Smooth muscle cell of the brain vasculature (primary cell): ENCODE measurements around the gene MMP8.
"Not testable (repeated sequence)": the region's sequence is repeated elsewhere in the genome, so short reads cannot be mapped to it uniquely, and the experiment has no call there.

Source experiments
- DNase-seq: peaks from one replicate; pipeline ENCODE4 v3.0.0-alpha.2; 2012; ENCODE audit warnings: low read depth, low spot score

MMP8 gene, protein sequence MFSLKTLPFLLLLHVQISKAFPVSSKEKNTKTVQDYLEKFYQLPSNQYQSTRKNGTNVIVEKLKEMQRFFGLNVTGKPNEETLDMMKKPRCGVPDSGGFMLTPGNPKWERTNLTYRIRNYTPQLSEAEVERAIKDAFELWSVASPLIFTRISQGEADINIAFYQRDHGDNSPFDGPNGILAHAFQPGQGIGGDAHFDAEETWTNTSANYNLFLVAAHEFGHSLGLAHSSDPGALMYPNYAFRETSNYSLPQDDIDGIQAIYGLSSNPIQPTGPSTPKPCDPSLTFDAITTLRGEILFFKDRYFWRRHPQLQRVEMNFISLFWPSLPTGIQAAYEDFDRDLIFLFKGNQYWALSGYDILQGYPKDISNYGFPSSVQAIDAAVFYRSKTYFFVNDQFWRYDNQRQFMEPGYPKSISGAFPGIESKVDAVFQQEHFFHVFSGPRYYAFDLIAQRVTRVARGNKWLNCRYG

DNA sequence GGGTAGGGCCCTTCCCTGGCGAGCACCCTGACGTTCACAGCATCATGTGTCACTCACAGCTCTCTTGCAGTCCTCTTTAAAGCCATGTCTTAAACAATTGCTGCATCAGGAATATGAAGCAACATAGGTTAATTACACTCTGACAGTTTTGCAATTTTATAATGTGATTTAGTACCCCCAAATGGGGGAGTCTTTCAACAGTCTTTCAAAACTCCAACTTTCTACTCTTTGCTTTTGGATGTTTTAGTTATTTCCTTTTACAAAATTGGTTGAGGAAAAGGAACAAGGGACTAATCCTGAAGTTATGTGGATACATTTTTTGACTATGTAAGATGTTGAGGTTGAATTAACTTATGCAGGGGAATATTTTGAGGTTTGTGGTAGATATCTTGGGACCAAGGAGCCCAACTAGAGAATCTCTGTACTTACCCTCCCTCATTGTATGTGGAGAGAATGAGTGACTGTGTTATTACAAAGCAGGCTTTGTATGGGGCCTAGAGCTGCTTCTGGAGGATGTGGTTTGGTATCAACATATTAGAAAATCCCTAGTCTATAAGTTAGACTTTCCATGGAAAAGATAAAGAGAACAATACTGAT lies at the start of gene MMP8:
Gene MMP8, minus strand, starts transcription at position 51 of the 597 bp plus-strand sequence. CDS start 99 bp downstream, outside the sequence.
- no peak for DNase-seq

DNA sequence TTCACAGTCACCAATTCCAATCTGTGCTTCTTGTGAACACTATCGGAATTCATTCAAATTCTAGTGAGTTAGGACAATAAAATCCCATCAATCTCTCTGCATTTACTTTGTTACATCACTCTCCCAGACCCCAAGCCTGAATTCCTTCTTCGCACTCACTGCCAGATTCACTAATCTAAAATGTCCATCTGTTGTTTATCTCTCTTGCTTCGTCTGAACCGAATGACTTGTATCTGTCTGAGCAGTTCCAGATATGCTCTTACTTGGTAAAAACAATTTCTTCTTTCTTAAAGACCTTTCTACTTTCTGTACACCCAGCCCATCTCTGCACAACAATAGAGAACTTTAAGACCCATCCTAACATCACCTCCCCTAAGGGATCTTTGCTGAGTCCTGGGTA lies 48.6 kb upstream of the MMP8 start:
- no peak for DNase-seq

DNA sequence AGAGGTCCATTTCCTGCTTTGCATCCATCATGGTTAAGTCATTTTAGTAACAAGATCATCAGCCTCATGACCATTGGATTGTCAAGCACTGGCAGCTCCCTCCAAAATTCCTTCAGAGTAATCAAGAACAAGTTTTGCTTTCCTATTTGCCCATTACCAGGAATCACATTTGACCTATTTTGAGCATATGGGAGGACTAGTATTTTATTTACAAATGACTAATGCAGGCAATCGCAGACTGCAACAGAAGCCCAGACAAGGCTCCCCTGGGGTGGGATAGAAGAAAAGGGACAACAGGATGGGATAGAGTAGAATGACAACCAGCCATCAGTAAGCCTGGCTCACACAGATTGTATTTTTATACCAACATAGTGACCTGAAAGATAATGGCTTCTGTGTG lies 46.6 kb upstream of the MMP8 start:
- DNase-seq, result no peak

DNA sequence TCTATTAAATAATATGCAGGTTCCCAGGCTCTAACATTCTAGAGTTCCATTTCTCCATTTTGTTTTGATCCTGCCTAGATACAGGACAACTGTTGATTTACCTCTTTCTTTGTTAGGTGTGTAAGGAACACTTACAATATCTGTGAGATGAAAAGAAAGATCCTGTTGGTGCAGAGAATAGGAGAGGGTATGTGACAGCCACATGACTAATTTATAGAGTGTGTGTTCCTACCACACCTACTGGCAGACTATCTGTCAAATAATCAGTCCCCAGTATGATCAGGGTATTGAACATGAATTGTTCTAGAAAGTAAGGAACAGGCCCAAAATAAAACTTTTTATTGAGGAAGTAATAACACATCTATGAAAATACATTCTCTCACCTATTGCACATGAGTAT lies 45.4 kb upstream of the MMP8 start:
- no peak for DNase-seq

DNA sequence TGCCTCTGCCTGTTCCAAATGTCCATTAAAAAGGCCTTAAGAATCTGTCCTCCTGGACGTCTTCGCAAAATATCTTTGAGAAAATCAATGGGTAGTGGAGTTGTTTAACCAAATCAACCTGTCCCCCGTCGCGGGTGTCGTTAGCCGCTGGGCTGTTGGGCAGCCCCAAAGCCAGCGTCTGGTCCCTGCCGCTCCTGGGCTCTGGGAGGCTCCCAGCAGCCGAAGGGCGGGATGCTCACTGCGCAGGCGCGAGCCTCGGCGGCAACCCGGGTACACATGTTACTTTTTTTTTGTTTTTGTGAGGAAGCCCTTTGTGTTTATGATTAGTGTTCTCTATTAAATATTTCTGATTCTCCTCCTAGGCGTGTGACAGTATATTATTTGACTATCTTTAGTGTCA lies 43.0 kb upstream of the MMP8 start:
- DNase-seq, result no peak

DNA sequence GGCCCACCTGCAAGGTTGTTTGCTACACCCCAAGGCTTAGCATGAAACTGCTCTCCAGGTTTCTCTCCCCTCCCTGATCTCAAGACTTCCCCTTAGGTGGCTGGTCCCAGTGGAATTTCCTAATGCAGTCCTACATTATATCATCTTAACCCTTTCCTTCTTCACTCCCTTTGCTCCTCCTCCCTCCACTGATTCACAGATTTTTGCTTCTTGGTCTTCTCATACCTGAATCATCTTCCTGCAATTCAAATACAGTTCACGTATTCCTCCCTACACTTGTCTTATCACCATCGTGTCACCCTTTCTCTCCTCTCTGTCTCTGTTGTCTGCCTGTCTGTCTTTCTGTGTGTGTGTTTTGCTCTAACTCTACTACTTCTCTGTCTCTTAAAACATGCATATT lies 38.7 kb upstream of the MMP8 start:
- DNase-seq, result no peak

DNA sequence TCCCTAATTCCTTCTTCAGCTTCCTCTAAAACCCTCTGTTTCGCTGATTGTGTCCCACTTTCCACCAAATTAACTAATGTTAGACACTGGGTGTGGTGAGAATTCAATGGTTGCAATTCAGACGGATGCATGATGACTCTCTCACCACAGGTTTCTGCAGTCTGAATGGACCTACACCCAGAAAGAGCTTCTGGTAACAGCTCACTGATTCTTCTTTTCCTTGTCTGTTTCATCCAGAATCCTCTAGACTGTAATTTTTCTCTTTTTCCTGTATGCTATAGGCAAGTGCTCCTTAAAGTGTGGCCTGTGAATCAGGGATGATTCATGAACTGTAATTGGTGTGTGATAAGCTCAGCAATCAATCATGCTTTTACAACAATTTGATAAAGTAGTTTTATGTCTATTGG lies 37.6 kb upstream of the MMP8 start:
- no peak for DNase-seq

DNA sequence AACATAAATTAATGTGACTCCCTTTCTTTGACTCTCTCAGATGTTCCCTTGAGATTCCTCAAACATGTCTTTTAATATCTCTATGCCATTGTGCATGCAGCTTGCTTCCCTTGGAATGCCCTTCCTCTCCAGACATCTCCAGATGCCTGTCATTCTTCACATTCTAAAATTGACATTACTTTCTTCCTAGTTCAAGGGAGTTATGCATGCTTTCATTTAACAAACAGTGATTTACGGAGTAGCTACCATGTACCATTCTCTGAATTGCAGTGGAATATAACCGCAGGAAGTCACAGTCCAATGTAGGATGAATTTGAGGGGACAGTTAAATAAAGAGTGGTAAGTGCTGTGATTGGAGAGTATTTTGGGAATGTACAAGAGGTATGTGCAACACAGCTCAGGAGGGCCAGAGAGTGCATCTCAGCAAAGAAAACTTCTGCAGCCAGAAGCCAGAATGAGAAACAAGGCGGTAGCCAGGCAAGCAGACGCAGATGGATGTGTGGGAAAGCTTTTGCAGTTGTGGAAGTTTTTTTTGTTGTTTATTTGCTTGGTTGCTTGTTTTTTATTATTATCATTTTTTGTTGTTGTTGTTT lies 37.0 kb upstream of the MMP8 start:
- no peak for DNase-seq

DNA sequence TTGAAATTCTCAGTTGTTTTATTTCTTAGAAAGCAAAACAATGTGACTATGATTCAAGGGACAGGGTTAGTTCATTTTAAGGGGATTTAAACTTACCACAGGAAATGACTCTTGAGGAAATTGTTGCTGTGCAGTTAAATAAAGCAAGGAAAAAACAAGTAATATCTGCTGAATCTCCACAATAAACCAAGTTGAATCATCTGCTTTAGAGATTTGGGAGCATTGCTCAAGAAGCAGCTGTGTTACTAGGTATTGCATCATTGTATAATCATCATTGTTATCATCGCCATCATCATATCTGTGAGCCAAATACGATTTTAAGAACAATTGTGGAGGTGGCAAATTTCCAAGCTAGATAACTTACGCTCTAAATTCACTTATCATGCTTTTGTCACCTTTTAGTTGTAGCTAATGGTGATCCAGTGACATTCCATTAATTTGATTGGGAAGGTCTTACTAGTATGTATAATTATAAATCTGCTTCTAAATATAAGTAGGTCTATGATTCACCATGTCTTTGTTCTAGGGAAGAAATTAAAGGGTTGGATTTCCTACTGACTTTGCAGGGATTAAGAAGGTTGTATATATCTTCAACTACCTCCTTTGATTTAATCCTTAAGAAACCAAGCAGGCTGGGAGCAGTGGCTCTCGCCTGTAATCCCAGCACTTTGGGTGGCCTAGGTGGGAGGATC lies 35.7 kb upstream of the MMP8 start:
- DNase-seq, result no peak

DNA sequence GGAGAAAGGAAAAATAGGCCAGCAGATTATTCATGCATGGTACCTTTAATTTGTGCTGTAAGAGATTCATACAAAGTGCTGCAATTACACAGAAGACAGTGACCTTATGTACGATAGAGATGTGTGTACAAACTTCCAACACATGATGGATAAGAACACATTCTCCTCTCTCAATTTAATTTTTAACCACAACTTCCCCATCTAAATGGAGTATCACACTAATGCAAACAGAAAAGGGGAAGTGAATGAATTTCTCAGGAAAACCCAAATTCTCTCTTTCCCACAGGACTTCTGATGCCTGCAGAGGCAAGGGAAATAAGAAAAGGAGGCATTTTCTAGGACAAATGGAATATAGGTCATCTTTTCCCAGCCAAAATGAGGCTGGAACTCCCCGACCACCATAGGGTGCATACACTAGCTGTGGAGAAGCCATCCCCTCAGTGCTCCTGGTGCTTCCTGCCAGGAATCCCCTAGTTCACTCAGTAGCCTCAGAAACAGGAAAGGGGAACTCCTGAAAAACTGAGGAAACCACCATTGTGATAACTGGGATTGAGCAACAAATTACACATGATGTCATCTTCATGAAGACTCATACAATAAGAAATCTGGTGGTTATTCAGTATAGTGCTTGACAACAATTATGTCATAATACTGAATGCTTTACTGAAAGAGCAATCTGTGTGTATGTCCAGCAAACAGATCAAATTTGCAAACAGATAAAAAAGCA lies 33.2 kb upstream of the MMP8 start:
- no peak for DNase-seq

DNA sequence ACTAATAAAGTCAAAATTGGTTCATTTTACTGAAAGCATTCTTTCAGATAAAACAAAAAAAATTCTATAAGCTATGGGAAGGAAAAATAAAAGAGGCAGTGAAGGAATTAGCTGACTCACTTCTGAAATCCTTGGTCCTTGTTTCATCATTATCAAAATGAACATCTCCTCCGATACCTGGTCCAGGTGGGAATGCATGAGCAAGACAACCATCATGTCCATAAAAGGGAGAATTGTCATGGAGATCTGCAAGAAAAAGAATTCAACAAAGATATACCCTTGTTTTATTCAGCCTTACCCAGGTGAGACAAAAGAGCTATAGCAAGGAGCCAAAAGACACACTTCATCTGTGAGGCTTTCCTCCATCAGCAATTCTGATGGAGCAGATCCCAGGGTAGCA lies 28.5 kb upstream of the MMP8 start:
- no peak for DNase-seq

DNA sequence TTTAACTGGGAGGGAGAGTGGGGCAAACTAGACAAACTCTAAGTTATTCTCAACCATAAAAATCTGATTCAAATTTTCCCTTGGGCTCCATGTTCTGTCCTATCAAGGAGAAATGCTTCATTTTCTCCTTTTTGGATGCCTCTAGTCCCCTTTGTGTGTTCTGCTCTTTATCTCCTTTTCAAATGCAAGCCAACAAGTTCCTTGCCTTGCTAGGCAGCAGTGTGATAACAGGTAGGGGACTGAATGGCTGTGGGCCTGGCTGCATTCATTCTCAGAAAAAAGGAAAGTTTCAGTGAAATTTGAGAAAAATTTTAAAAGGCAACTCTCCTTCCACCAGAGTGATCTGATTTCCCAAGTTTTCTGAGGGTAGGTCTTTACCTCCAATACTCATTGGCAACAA lies 26.9 kb upstream of the MMP8 start:
- no peak for DNase-seq

DNA sequence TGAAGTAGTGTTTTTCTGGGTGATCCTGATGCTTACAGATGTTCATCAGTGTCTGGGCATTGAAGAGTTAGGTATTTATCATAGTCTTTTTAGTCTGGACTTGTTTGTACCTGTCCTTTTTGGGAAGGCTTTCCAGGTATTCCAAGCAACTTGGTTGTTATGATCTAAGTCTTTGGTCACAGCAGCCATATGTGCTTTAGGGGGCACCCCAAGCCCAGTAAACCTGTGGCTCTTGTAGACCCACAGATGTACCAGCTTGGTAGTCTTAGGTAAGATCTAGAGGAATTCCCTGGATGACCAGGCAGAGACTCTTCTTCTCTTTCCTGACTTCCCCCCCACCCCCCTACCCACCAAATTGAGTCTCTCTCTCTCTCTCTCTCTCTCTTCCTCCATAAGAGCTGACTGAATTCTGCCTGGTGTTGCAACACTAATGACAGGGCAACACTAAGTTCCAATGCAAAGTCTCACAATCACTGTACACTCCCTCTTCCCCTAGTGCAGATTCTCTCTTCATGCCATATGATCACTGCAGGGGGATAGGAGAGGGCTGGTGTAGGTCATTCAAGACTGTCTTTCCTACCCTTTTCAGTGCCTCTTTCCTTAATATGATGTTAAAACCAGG lies 24.5 kb upstream of the MMP8 start:
- DNase-seq, result no peak

DNA sequence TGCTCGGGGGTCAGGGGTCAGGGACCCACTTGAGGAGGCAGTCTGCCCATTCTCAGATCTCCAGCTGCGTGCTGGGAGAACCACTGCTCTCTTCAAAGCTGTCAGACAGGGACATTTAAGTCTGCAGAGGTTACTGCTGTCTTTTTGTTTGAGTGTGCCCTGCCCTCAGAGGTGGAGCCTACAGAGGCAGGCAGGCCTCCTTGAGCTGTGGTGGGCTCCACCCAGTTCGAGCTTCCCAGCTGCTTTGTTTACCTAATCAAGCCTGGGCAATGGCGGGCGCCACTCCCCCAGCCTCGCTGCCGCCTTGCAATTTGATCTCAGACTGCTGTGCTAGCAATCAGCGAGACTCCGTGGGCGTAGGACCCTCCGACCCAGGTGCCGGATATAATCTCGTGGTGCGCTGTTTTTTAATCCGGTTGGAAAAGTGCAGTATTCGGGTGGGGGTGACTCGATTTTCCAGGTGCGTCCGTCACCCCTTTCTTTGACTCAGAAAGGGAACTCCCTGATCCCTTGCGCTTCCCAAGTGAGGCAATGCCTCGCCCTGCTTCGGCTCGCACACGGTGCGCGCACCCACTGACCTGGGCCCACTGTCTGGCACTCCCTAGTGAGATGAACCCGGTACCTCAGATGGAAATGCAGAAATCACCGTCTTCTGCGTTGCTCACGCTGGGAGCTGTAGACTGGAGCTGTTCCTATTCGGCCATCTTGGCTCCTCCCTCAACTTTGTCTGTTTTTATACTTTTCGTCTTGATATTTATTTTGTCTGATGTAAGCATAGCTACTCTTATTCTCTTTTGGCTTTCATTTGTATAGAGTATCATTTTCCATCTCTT lies 22.2 kb upstream of the MMP8 start:
- DNase-seq, result not testable (repeated sequence)

DNA sequence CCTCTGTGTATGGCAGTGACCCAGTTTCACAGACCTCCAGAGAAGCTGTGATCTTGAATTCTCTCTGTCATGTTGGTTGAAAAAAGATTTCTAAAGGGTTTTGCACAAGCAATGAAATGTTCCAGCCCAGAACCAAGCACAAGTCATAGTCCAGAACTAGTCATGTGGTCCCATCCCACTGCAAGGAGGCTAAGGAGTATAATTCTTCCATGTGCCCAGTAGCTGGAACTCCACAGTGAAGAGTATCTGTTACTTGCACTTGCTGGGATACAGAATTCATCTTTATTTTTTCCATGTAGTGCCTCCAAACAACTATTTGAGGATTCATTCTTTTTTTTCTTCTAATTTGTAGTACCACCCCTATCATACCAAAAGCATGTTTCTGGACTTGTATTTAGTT lies 9.9 kb upstream of the MMP8 start:
- DNase-seq, result no peak

DNA sequence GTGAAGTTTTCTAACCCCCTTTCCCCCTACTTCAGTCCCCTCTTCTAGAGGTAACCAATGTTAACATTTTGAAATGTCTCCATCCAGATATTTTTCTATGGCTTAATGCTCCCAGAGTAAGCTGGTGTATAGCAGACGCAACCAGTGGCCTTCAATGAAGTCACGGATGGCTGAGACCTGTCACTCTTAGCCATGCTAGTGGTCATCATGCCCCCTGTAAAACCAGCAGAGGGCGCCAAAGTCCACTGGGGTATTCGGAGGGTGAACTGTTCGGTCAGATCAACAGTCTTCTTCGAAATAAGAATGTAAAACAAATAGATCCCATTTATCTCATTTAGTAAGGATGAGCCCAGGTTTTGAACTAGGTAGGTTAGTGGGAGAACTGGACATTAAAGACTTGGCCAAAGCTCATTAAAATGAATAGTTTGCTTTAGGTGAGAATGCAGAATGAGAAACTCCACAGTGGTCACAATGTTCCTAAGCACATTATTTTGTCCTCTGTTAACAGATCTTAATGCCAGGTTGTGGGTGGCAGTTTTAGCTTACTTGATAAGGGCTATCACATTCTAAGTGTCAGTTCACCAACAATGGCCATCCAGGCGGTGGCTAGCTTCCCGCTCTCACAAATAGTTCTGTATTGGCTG lies 8.6 kb upstream of the MMP8 start:
- no peak for DNase-seq

DNA sequence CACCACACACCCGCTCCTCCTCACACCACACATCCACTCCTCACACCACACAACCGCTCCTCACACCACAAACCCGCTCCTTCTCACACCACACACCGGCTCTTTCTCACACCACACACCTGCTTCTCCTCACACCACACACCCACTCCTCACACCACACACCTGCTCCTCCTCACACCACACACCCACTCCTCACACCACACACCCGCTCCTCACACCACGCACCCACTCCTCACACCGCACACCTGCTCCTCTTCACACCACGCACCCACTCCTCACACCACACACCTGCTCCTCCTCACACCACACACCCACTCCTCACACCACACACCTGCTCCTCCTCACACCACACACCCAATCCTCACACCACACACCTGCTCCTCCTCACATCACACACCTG lies 6.2 kb upstream of the MMP8 start:
- DNase-seq, result not testable (repeated sequence)

DNA sequence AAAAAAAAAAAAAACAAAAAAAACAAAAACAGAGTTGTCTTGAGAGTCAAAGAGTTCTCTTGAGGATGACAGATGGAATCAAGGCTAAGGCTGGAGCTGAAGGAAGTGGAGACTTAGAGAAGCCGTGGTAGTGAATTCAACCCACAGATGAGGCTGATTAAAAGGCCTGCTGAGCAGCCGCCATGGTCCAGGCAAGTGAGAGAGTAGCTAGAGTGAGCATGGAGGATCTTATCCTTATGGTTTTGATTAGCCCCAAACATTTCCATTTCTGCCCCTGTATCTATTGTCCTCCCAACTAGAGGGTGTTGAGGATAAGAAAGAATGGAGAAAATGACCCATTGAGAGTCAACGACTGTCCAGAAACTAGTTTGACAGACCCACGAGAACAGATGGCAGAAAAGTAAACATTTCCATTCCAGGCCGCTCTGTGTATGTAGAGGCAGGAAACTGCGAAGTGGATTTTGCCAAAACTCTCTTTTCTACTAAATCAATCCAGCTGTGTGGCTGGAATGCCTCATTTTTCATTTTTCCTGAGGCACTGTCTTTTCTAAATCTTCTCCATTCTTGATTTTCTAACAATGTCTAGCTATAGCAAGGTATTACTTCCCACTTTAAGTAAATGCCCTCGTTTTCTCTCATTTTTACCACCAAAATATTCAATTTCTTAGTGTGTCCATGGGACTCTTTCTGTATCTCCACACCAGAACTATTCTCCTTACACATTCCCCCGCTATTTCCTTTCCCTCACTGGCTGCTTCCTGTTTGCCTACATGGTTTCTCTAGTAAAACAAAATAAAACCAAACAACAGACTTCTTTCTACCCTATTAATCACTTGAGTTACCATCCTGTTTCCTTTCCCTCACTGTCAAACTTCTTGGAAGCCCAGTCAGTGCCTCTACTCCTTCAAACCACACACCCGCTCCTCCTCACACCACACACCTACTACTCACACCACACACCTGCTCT lies 5.4 kb upstream of the MMP8 start:
- no peak for DNase-seq

DNA sequence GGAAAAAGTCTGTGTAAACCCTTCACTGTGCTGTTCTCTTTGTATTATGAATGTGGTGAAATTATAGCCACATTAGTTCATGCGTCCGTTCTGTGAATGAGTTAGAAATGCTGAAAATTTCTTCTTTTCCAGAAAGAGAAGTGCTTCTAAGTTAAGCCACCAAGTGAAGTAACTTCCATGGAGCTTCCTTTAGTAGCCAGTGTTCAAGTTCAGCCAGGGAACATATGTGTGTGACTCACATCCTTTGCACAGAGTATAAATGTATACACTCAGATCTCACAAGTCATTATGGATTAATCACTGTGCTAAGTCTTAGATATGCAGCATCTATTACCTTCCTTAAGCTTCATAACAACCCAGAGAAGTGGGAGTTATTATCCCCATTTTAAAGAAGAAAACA lies 3.1 kb upstream of the MMP8 start:
- DNase-seq, result no peak
